NCI-H460 (cell line): ENCODE data around the gene STX18. TPM values are rescaled to one million over a fixed set of nuclear protein-coding genes. Genes with fewer than 3 reads are reported as not detected.
"Not testable (repeated sequence)": the region's sequence is repeated elsewhere in the genome, so short reads cannot be mapped to it uniquely, and the experiment has no call there.

Experiments
- DNase-seq: peaks from one replicate; pipeline ENCODE4 v3.0.0-alpha.2; 2016; ENCODE audit warnings: low read depth; ENCODE audit errors: extremely low read depth
- total RNA-seq: library from RNA; depleted of rRNA; stranded (reverse); fragments of >200 nt; shearing (Covaris generic); gene quantifications from 2 replicates; pipeline ENCODE4 v1.2.3, GENCODE V29; 2014

The STX18 gene
- total RNA-seq, 1 experiment from 2014 or later = 12.2 TPM

DNA sequence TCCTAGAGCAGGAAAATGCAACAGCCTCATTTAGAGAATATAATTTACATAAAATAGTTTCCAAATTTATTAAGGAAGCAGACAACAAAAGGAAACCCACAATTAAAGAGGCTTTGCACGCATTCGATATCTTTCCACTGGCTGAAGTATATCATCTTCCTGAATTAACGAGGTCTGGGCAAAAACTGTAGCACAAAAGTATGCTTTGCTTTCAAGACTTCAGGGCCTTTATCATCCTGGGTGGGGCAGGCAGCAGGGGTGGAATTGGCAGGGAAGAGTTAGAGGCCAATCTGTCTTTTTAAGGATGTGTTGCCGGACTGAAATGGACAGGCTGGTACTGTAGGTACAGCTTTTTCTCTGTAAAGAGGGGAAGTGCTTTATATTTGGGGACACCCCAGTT lies 17.0 kb upstream of the STX18 start:
- DNase-seq = no peak

GRCh38 chr4:4555916-4556315 lies 14.1 kb upstream of the STX18 start:
- DNase-seq = no peak

DNA sequence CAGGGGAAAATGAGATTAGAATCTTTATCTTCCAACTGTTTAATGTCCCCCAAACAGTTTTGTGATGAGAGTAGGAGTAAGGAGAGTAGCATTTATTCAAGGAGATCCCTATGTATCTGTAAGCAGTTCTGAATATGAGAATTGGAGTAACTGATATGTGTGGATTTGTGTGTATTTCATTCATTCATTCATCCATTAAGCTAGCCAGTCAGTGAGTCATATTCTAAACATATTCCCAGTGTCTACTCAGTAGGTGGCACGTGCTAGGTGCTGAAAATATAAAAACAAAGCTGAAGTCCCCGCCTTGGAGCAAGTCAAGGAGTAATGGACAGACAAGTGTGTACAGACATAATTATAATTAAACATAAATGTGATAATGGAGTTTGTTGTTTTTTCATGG lies 12.4 kb upstream of the STX18 start:
- no peak for DNase-seq

DNA sequence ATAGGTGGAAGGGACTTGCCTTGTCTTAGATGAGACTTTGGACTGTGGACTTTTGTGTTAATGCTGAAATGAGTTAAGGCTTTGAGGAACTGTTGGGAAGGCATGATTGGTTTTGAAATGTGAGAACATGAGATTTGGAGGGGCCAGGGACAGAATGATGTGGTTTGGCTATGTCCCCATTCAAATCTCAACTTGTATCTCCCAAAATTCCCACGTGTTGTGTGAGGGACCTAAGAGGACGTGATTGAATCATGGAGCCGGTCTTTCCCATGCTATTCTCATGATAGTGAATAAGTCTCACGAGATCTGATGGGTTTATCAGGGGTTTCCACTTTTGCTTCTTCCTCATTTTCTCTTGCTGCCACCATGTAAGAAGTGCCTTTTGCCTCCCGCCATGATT lies 10.2 kb upstream of the STX18 start:
- not testable (repeated sequence) for DNase-seq

DNA sequence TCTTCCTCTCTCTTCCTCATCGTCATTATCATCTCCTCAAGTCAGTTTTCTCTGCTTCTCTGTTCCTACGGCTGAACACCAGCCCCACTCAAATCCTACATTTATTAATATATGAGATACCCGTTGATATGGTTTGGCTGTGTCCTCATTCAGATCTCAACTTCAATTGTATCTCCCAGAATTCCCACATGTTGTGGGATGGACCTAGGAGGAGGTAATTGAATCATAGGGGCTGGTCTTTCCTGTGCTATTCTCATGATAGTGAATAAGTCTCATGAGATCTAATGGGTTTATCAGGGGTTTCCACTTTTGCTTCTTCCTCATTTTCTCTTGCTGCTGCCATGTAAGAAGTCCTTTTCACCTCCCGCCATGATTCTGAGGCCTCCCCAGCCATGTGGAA lies 8.3 kb upstream of the STX18 start:
- not testable (repeated sequence) for DNase-seq

DNA sequence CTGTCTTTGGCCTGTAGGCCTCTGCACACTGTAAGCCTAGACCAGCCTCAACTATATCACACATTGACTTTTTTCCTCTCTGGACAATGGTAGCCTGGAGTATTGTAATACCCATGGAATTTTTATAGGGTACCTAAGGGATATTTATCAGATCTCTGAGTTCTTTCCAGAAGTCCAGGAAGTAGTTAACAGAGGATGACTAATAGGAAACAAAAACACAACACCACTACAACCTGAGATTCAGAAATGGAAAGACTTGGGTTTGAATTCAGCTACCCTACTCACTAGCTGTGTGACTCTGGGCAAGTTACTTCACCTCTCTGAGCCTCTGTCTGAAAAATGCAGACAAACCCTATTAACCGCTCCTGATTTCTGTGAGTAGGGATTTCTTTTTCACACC lies 7.7 kb upstream of the STX18 start:
- DNase-seq = no peak

DNA sequence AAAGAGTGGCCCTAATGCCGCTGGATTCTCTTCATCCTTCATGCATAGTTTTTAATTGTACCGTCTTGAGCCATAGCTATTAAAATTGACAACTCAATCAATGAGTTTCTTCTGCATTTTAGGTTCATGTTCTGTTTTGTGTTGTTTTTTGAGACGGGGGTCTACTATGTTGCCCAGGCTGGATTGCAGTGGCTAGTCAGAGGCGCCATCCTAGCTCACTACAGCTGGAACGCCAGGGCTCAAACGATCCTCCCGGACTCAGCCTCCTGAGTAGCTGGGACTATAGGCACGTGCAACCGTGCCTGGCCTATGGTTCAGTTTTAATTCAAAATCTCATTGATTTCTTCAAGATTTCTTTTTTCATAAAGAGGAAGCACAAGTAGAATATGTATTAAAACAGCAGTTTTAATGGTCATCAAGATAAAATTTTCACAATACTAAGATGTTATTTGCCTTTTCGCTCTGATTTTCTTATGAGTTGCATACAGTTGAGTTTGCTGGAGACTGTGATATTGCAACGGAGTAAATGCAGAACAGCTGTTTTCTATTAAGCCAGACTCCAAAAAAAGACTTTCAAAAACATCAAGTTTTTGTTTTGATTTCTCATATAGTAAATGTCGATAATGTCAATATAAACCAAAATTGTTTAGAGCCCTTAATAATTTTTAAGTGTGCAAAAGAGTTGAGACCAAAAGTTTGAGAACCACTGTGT lies 1.1 kb upstream of the STX18 start:
- no peak for DNase-seq

DNA sequence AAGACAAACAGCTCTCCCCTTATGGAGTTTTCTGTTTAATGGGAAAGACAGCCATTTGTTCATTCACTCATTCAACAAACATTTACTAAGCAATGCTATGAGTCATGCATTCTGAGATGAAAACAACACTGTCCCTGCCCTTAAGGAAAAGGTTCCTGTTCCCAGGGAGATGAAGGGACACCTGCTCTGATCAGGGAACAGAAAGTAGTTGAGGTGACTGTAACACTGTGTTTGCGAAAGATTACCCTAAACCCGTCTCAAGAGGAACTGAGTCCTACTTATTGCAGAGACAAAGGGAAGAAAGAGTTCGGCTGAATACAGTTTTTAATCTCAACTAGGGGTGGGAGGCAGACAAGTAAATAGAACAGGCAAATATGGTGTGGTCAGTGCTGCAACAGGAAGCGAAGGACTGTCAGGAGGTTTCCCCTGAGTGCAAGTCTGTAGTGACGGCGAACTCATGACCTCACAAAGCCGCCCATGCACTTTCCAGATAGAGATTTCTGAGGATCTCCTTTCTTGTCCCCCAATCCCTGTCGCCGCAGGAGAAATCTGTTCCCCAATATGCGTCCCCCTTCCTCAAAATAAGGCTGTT lies 712 bp downstream of the STX18 start:
- DNase-seq = no peak

GRCh38 chr4:4539481-4539880 lies 2.4 kb downstream of the STX18 start:
- no peak for DNase-seq

- no peak for DNase-seq
Measured at GRCh38 chr4:4535590-4535989, 6.3 kb downstream of the STX18 start.

- no peak for DNase-seq
Measured at GRCh38 chr4:4534515-4535145, 7.2 kb downstream of the STX18 start.

- DNase-seq = no peak
Measured at GRCh38 chr4:4533461-4534169, 8.2 kb downstream of the STX18 start.

- no peak for DNase-seq
Measured at GRCh38 chr4:4532371-4533154, 9.3 kb downstream of the STX18 start.

GRCh38 chr4:4529392-4529791 lies 12.5 kb downstream of the STX18 start:
- no peak for DNase-seq

DNA sequence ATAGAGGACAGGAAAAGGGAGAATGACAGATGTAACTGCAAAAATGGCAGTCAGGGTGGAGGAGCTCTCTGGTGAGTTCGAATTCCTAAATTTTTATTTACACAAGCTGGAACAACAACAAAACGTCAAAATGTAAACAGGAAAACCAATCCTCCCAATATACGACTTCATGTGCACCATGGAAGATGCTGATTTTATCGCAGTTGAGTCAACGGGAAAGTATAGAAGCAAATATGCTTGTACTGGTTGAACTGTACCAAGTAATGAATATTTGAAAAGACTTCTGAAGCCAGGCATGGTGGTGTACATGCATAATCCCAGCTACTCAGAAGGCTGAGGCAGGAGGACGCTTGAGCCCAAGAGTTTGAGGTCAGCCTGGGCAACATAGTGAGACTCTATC lies 15.4 kb downstream of the STX18 start:
- DNase-seq = no peak

DNA sequence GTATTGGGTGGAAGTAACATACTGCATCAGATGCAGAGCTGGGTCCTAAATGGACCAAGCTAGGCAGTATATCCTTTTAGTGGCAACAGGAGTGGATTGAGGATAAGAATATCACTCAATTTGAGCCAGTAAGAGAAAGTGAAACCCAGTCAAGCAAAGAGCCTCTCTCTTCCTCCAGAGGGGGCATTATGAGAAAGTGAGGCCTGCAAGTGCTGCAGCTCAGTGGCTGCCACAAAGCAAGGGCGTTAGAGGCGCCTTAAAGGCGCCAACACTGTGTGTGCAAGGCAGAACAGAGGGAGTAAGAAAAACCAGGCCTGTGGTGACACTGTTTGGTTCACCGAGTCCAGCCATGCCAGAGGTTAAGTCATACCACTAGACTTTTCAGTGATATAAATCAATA lies 17.5 kb downstream of the STX18 start:
- DNase-seq = no peak

- no peak for DNase-seq
Measured at GRCh38 chr4:4521731-4522130, 20.1 kb downstream of the STX18 start.

- DNase-seq = no peak
Measured at GRCh38 chr4:4521136-4521535, 20.7 kb downstream of the STX18 start.

DNA sequence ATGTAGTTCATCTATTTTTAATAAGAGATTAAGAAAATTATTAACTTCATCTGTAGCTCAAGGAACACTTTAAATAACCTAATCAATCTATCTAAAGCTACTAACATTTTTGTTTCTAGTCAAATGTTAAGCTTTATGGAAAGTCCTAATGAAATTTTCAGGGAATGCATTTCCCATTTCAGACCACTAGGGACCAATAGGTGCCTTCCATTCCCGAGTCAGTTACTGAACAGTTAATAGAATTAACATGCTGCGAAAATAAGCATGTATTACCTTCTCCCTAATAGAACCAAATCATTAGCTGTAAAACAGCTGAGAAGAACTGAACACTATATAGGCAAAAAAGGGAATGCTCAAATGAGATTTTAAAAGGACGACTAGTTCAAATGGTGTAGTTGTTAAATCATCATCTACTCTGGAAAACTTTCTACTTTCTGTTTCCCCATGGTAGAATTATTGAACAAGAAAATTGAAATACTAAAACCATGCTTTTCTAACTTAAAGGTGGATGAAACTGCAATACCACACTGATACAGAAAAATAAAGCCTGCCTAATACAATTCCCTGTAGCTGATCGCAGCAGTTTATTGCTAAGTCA lies 22.5 kb downstream of the STX18 start:
- no peak for DNase-seq

GRCh38 chr4:4518747-4519146 lies 23.1 kb downstream of the STX18 start:
- no peak for DNase-seq
